Calu3 (cell line): Measurements from ENCODE around the gene KLK7. TPM values are rescaled to one million over a fixed set of nuclear protein-coding genes. Genes with fewer than 3 reads are reported as not detected.

Experiments
- Bru-seq: library from RNA; stranded (reverse); fragments of 400-500 nt; gene quantifications from one replicate; lab custom pipeline; 2021; lab: Mats Ljungman, UMichigan
- BruChase-seq, 2 experiments: library from RNA; stranded (reverse); fragments of 400-500 nt; gene quantifications; one replicate each; lab custom pipeline; 2021; lab: Mats Ljungman, UMichigan
- BruUV-seq: library from RNA; stranded (reverse); fragments of 400-500 nt; replicated peaks from 2 replicates; lab custom pipeline; 2021; lab: Mats Ljungman, UMichigan
- CTCF ChIA-PET: fragments of 300-600 bp; sonication (Branson Sonifier 250); formaldehyde crosslinking; loops from one replicate; lab custom pipeline; 2022; ENCODE audit warnings: antibody characterized with exemption; lab: Charles Lee
- DNase-seq: peaks from one replicate; pipeline ENCODE4 v3.0.0; 2022
- H3K27ac Mint-ChIP-seq: one replicate; pipeline ENCODE4 v1.8.0; 2022; ENCODE audit warnings: mixed read lengths; ENCODE audit not compliant: unreplicated experiment
- H3K27me3 Mint-ChIP-seq: one replicate; pipeline ENCODE4 v1.8.0; 2022; ENCODE audit warnings: mixed read lengths; ENCODE audit not compliant: unreplicated experiment
- H3K36me3 Mint-ChIP-seq: one replicate; pipeline ENCODE4 v1.8.0; 2022; ENCODE audit warnings: mild to moderate bottlenecking, moderate library complexity, mixed read lengths; ENCODE audit not compliant: insufficient read depth, unreplicated experiment
- H3K4me1 Mint-ChIP-seq: one replicate; pipeline ENCODE4 v1.8.0; 2022; ENCODE audit warnings: mild to moderate bottlenecking, low read depth, mixed read lengths; ENCODE audit not compliant: unreplicated experiment
- H3K4me3 Mint-ChIP-seq: one replicate; pipeline ENCODE4 v1.8.0; 2022; ENCODE audit warnings: mild to moderate bottlenecking, low read depth, moderate library complexity, mixed read lengths; ENCODE audit not compliant: unreplicated experiment
- H3K9me3 Mint-ChIP-seq: one replicate; pipeline ENCODE4 v1.8.0; 2022; ENCODE audit warnings: low read depth, mixed read lengths; ENCODE audit not compliant: unreplicated experiment
- CTCF ChIP-seq: fragments of 200-600 bp; IDR thresholded peaks from one replicate; pipeline ENCODE4 v1.8.0; 2022; ENCODE audit warnings: antibody characterized with exemption; ENCODE audit not compliant: unreplicated experiment
- intact Hi-C: fragments of 100-400 bp; cut with micrococcal nuclease; formaldehyde crosslinking; loops from one replicate; pipeline ENCODE4 v1.10.0; 2022; ENCODE audit not compliant: unreplicated experiment
- long read RNA-seq: library from polyadenylated mRNA; stranded (forward); transcript quantifications from one replicate; pipeline ENCODE4 v2.0.0, GENCODE V29; 2022
- total RNA-seq: library from RNA; stranded (reverse); gene quantifications from 2 replicates; pipeline ENCODE4 v1.2.3, GENCODE V29; 2022

Gene KLK7
- total RNA-seq, result 6.5 and 7.9 TPM in 2 replicates
- percentile 36 among the genes with signal in this experiment for Bru-seq, nascent RNA
- percentile 41 among the genes with signal in this experiment for BruChase-seq, experiment 1, labeled RNA remaining after a 6-hour chase
- percentile 28 among the genes with signal in this experiment for BruChase-seq, experiment 2, labeled RNA remaining after a 2-hour chase
- long read RNA-seq, transcript KLK7-205 (6 exons, 1,756 nt), result major isoform, 5 of 22 reads
- long read RNA-seq, partial matches to known transcripts, result 5 of 22 reads
- long read RNA-seq, other reads (novel, unspliced or antisense), result 12 of 22 reads

GRCh38 chr19:50983625-50984292 lies at the start of gene KLK7:
Gene KLK7 (minus strand): TSS chr19:50983917. CDS start chr19:50982399, 1,518 bp downstream.
- peaks cover 18% of the 10 kb centered on the region for H3K27me3 Mint-ChIP-seq
- no peak within 1 kb of the TSS for H3K27ac Mint-ChIP-seq
- intact Hi-C loops, result no loop called here
- peaks cover 29% of the 10 kb centered on the region for H3K4me1 Mint-ChIP-seq
- no peak for DNase-seq
- no peak for TF ChIP-seq CTCF
- H3K4me3 Mint-ChIP-seq, result peak within 1 kb of the TSS; percentile 45
- H3K36me3 Mint-ChIP-seq, result no peaks in the 10 kb centered on the region
- no peaks in the 10 kb centered on the region for H3K9me3 Mint-ChIP-seq
- CTCF ChIA-PET, result no interaction called here
- BruUV-seq, result no TSS peak

- BruUV-seq, result no TSS peak
- DNase-seq, result no peak
- no peak for TF ChIP-seq CTCF
These were observed 48.1 kb upstream of the KLK7 start for GRCh38 chr19:51031880-51032225.

GRCh38 chr19:51031220-51031879 lies 47.6 kb upstream of the KLK7 start:
- DNase-seq, result no peak
- no peaks in the 10 kb centered on the region for H3K9me3 Mint-ChIP-seq
- no TSS peak for BruUV-seq
- intact Hi-C loops, result no loop called here
- H3K4me3 Mint-ChIP-seq, result no peak overlapping the region
- H3K4me1 Mint-ChIP-seq, result peaks cover 26% of the 10 kb centered on the region
- no peak overlapping the region for H3K27ac Mint-ChIP-seq
- H3K36me3 Mint-ChIP-seq, result peaks cover 6% of the 10 kb centered on the region
- CTCF ChIA-PET, result no interaction called here
- peaks cover 40% of the 10 kb centered on the region for H3K27me3 Mint-ChIP-seq
- no peak for TF ChIP-seq CTCF

More at GRCh38 chr19:51031880-51032225, 48.1 kb upstream of the KLK7 start:
- peaks cover 6% of the 10 kb centered on the region for H3K36me3 Mint-ChIP-seq
- CTCF ChIA-PET, result no interaction called here
- peaks cover 35% of the 10 kb centered on the region for H3K27me3 Mint-ChIP-seq
- no peak overlapping the region for H3K27ac Mint-ChIP-seq
- intact Hi-C loops, result no loop called here
- no peaks in the 10 kb centered on the region for H3K9me3 Mint-ChIP-seq
- H3K4me1 Mint-ChIP-seq, result peaks cover 21% of the 10 kb centered on the region
- H3K4me3 Mint-ChIP-seq, result no peak overlapping the region

GRCh38 chr19:51030631-51031030 lies 46.9 kb upstream of the KLK7 start:
- H3K4me1 Mint-ChIP-seq, result peaks cover 33% of the 10 kb centered on the region
- CTCF ChIA-PET, result no interaction called here
- no peak overlapping the region for H3K4me3 Mint-ChIP-seq
- H3K9me3 Mint-ChIP-seq, result no peaks in the 10 kb centered on the region
- H3K27me3 Mint-ChIP-seq, result peaks cover 39% of the 10 kb centered on the region
- DNase-seq, result no peak
- no peak overlapping the region for H3K27ac Mint-ChIP-seq
- H3K36me3 Mint-ChIP-seq, result peaks cover 13% of the 10 kb centered on the region
- no TSS peak for BruUV-seq
- intact Hi-C loops, result no loop called here
- TF ChIP-seq CTCF, result no peak
